Bronchial epithelial cell (primary cell): ENCODE measurements around the gene SDR9C7. TPM values are rescaled to one million over a fixed set of nuclear protein-coding genes. Genes with fewer than 3 reads are reported as not detected.

Experiments
- DNase-seq: peaks from one replicate; pipeline ENCODE4 v3.0.0-alpha.2; 2010; ENCODE audit warnings: low read depth
- FAIRE-seq: peaks from 2 replicates; lab custom pipeline; 2011; peaks lifted over from hg19 to GRCh38; lab: Jason Lieb, UNC
- H3K27me3 ChIP-seq: 2 replicates; pipeline ENCODE4 v1.5.1; 2011; ENCODE audit warnings: low read length; ENCODE audit not compliant: control insufficient read depth, insufficient read depth
- H3K36me3 ChIP-seq: 2 replicates; pipeline ENCODE4 v1.5.1; 2011; ENCODE audit warnings: low read length; ENCODE audit not compliant: control insufficient read depth, insufficient read depth
- H3K4me3 ChIP-seq: 2 replicates; pipeline ENCODE4 v1.5.1; 2011; ENCODE audit warnings: mild to moderate bottlenecking, low read depth, low read length, control low read depth
- CTCF ChIP-seq: IDR thresholded peaks from 2 replicates; pipeline ENCODE4 v1.5.1; 2011; ENCODE audit warnings: mild to moderate bottlenecking, moderate library complexity, low read length, control low read depth, inconsistent platforms; ENCODE audit not compliant: insufficient read depth, severe bottlenecking
- total RNA-seq: library from RNA; depleted of rRNA; stranded (reverse); fragments of >200 nt; gene quantifications from 2 replicates; pipeline ENCODE4 v1.2.1, GENCODE V29; 2014

Gene SDR9C7
- total RNA-seq, 1 donor from 2014 or later: 0.26 TPM

DNA sequence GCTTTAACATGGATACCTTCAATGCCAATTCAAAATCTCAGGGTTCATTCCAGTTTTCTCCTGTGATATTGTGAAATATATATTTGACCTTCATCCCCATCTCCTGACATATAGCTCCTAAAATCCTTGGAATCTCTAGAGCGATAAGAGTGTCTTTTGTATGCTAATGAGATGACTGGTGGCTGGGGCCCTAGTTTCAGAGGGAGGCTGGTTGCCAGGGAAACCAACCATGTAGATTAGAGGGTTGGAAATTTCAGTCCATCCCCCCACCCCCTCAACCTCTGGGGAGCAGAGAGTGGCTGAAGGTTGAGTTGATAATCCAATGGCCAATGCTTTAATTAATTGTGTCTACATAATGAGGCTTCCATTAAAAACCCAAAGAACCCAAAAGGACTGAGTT is 59.4 kb downstream of the SDR9C7 start:
- Histone ChIP-seq H3K27me3 (no peaks in the 10 kb centered on the region), H3K4me3 (no peak overlapping the region), H3K36me3 (no peaks in the 10 kb centered on the region)
- FAIRE-seq (no peak), DNase-seq (no peak)
- TF ChIP-seq CTCF: no peak

DNA sequence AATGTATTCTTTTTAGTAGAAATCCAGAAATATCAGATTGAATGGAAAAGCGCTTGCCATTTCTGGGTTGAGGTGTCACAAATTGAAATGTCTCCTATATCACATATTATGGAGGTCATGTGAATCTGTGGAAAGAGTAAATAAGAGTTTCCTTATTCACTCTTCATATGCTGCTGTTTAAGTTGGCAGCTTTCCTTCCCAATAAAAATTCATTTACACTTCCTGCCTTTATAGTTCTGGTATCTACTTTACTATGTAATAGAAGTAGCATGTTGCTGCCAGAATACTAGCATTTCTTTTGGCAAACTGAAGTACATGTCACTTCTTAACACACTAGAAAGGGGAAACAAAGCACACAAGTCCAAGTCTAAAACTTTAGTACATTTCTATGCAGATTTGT is 60.8 kb downstream of the SDR9C7 start:
- DNase-seq: no peak
- no peaks in the 10 kb centered on the region for H3K36me3 ChIP-seq
- TF ChIP-seq CTCF: no peak
- FAIRE-seq: no peak
- no peaks in the 10 kb centered on the region for H3K27me3 ChIP-seq
- no peak overlapping the region for H3K4me3 ChIP-seq

Other genes with a start within 250 kb of the SDR9C7 start
- 58.4 and 64.3 TPM in 2 replicates for gene PTGES3, start 246.1 kb downstream of the SDR9C7 start, total RNA-seq
- 1,412 and 1,419 TPM in 2 replicates for gene NACA, start 209.1 kb downstream of the SDR9C7 start, total RNA-seq
- 3.2 and 3.7 TPM in 2 replicates for gene PRIM1, start 182.1 kb downstream of the SDR9C7 start, total RNA-seq
- gene HSD17B6, start 171.1 kb downstream of the SDR9C7 start, total RNA-seq: under 0.01 TPM in 1 of 2 replicates, not detected in the other
- 0.51 and 1.6 TPM in 2 replicates for gene RDH16, start 23.2 kb upstream of the SDR9C7 start, total RNA-seq
- gene ZBTB39, start 72.1 kb upstream of the SDR9C7 start, total RNA-seq: 5.2 and 5.5 TPM in 2 replicates
- not detected in 2 replicates for gene TAC3, start 82.1 kb upstream of the SDR9C7 start, total RNA-seq
- under 0.01 and 0.13 TPM in 2 replicates for gene MYO1A, start 115.7 kb upstream of the SDR9C7 start, total RNA-seq
- gene NEMP1, start 144.4 kb upstream of the SDR9C7 start, total RNA-seq: 4.2 and 5.2 TPM in 2 replicates
- 33.0 and 40.5 TPM in 2 replicates for gene NAB2, start 154.7 kb upstream of the SDR9C7 start, total RNA-seq
- 30.8 and 77.7 TPM in 2 replicates for gene STAT6, start 177.0 kb upstream of the SDR9C7 start, total RNA-seq
- gene LRP1, start 194.1 kb upstream of the SDR9C7 start, total RNA-seq: 24.5 and 44.2 TPM in 2 replicates
- not detected in 2 replicates for gene LRP1-AS, start 213.2 kb upstream of the SDR9C7 start, total RNA-seq